ENCODE data around the gene OR5K4.

The OR5K4 gene

GRCh38 chr3:98402507-98402906, 48.9 kb downstream of the OR5K4 start:
- Histone ChIP-seq H3K36me3 (ENCODE audit: control insufficient read depth in 2 of 2, insufficient read depth in 2 of 2, low read length in 2 of 2) (no peaks in the 10 kb centered on the region), H3K27me3 (ENCODE audit: control insufficient read depth in 2 of 2, insufficient read depth in 2 of 2, low read length in 2 of 2) (no peaks in the 10 kb centered on the region), H3K27ac (ENCODE audit: low read depth in 2 of 2, low read length in 2 of 2) (no peak overlapping the region), H3K9me3 (ENCODE audit: control insufficient read depth in 2 of 2, low read length in 2 of 2) (peaks cover 0 to 7% of the 10 kb centered on the region in 2 donors), H3K4me3 (ENCODE audit: low read length in 2 of 2) (no peak overlapping the region), H3K9ac (ENCODE audit: low read depth in 1 of 2, low read length in 2 of 2) (no peak overlapping the region), H3K4me1 (ENCODE audit: control insufficient read depth in 2 of 2, insufficient read depth in 2 of 2, low read length in 2 of 2) (no peaks in the 10 kb centered on the region)

- Histone ChIP-seq H3K27me3 (ENCODE audit: control insufficient read depth in 2 of 2, insufficient read depth in 2 of 2, low read length in 2 of 2) (no peaks in the 10 kb centered on the region), H3K4me3 (ENCODE audit: low read length in 2 of 2) (no peak overlapping the region), H3K27ac (ENCODE audit: low read depth in 2 of 2, low read length in 2 of 2) (no peak overlapping the region), H3K9me3 (ENCODE audit: control insufficient read depth in 2 of 2, low read length in 2 of 2) (peaks cover 0 to 4% of the 10 kb centered on the region in 2 donors), H3K9ac (ENCODE audit: low read depth in 1 of 2, low read length in 2 of 2) (no peak overlapping the region), H3K4me1 (ENCODE audit: control insufficient read depth in 2 of 2, insufficient read depth in 2 of 2, low read length in 2 of 2) (no peaks in the 10 kb centered on the region), H3K36me3 (ENCODE audit: control insufficient read depth in 2 of 2, insufficient read depth in 2 of 2, low read length in 2 of 2) (no peaks in the 10 kb centered on the region)
Measured at GRCh38 chr3:98404010-98404409, 50.4 kb downstream of the OR5K4 start.

Measured in mucosa of rectum (tissue), 2 donors.